ENCODE results near the gene C6orf89.

Gene C6orf89

GRCh38 chr6:36971921-36972673 lies 86.3 kb downstream of the C6orf89 start:
- DNase-seq, result no peak

GRCh38 chr6:36973190-36973589 lies 87.4 kb downstream of the C6orf89 start:
- no peak for DNase-seq

GRCh38 chr6:36973647-36974046 lies 87.9 kb downstream of the C6orf89 start:
- no peak for DNase-seq

- no peak for DNase-seq
These were observed 89.7 kb downstream of the C6orf89 start for GRCh38 chr6:36975231-36976006.

GRCh38 chr6:36976007-36976264 lies 90.2 kb downstream of the C6orf89 start:
- DNase-seq, result no peak

- DNase-seq, result no peak
These were observed 90.8 kb downstream of the C6orf89 start for GRCh38 chr6:36976509-36976908.

- no peak for DNase-seq
These were observed 91.2 kb downstream of the C6orf89 start for GRCh38 chr6:36976931-36977330.

GRCh38 chr6:36977470-36977941 lies 91.8 kb downstream of the C6orf89 start:
- no peak for DNase-seq

Measured in fibroblast of upper back skin (primary cell).